K562 (cell line): ENCODE data around the gene PTK7. TPM values are rescaled to one million over a fixed set of nuclear protein-coding genes. Genes with fewer than 3 reads are reported as not detected.
A peak's percentile ranks its signal among the peaks of the same experiment; 100 is the strongest.

Experiments used
- ATAC-seq: fragments of 200-7000 bp; cut with Tn5 transposase; 3 replicates; pipeline ENCODE4 v1.9.1; 2020; ENCODE audit warnings: moderate library complexity
- BruUV-seq: library from RNA; stranded (reverse); fragments of 400-500 nt; replicated peaks from 2 replicates; lab custom pipeline; 2021; lab: Mats Ljungman, UMichigan
- CTCF ChIA-PET: fragments of 300-600 bp; formaldehyde crosslinking; extraction: SDS; loops from one replicate; lab custom pipeline; 2021; ENCODE audit warnings: low intra/inter-chr PET ratio; lab: Yijun Ruan, JAX
- POLR2A ChIA-PET: fragments of 300-600, 350-650 bp; sonication (Branson Sonifier 250); formaldehyde crosslinking; extraction: SDS; loops from one replicate; lab custom pipeline; 2021; ENCODE audit warnings: antibody characterized with exemption, inconsistent platforms; lab: Yijun Ruan, JAX
- DNase-seq, 4 experiments: peaks; one replicate each; pipeline versions ENCODE4 v3.0.0 to v3.0.0-alpha.2; 2011 to 2018; ENCODE audit warnings: low spot score in 3 of 4, mixed read lengths in 3 of 4; ENCODE audit errors: extremely low read depth in 1 of 4
- FAIRE-seq: peaks from 2 replicates; lab custom pipeline; 2011; peaks lifted over from hg19 to GRCh38; lab: Jason Lieb, UNC
- H2AFZ ChIP-seq: 2 replicates; pipeline ENCODE4 v1.6.0; 2011; ENCODE audit warnings: low read depth, low read length, control low read depth, inconsistent platforms
- H3K27ac ChIP-seq: fragments of 200-600 bp; 3 replicates; pipeline ENCODE4 v1.8.0; 2011; ENCODE audit warnings: low read depth, mild to moderate bottlenecking, control low read depth, inconsistent platforms, low read length, moderate library complexity, mixed read lengths; ENCODE audit errors: extremely low read depth
- H3K27me3 ChIP-seq, 2 experiments: fragments of 300-600 bp in 1 of 2; 2 replicates in 1 of 2; 3 replicates in 1 of 2; pipeline versions ENCODE4 v1.6.0 to v1.8.0; 2011; ENCODE audit warnings: inconsistent platforms in 2 of 2, low read length in 2 of 2, mild to moderate bottlenecking in 1 of 2, mixed read lengths in 1 of 2, moderate library complexity in 1 of 2; ENCODE audit not compliant: control insufficient read depth in 2 of 2, insufficient read depth in 2 of 2
- H3K36me3 ChIP-seq: fragments of 300-600 bp; 3 replicates; pipeline ENCODE4 v1.8.0; 2011; ENCODE audit warnings: mild to moderate bottlenecking, low read length, inconsistent platforms; ENCODE audit not compliant: control insufficient read depth, insufficient read depth
- H3K4me1 ChIP-seq, 2 experiments: fragments of 200-600 bp in 1 of 2; replicated peaks in 1 of 2; 2 replicates in 1 of 2; 3 replicates in 1 of 2; pipeline versions ENCODE4 v1.5.1 to v1.8.0; 2011; ENCODE audit warnings: inconsistent platforms in 2 of 2, low read length in 2 of 2, mild to moderate bottlenecking in 1 of 2, mixed read lengths in 1 of 2, moderate library complexity in 1 of 2; ENCODE audit not compliant: control insufficient read depth in 2 of 2, insufficient read depth in 2 of 2
- H3K4me2 ChIP-seq: 2 replicates; pipeline ENCODE4 v1.6.1; 2011; ENCODE audit warnings: low read length, control low read depth, inconsistent platforms, mixed read lengths; ENCODE audit not compliant: insufficient read depth
- H3K4me3 ChIP-seq: fragments of 200-600 bp; sonication (generic), shearing (Covaris generic); 2 replicates; pipeline ENCODE4 v1.5.1; 2016; ENCODE audit warnings: control low read depth, inconsistent platforms
- H3K79me2 ChIP-seq: fragments of 200-600 bp; 3 replicates; pipeline ENCODE4 v1.8.0; 2011; ENCODE audit warnings: low read length, inconsistent platforms; ENCODE audit not compliant: control insufficient read depth, insufficient read depth
- H3K9ac ChIP-seq, 2 experiments: 2 replicates each; pipeline versions ENCODE4 v1.6.0 to v1.6.1; 2011; ENCODE audit warnings: low read depth in 2 of 2, low read length in 2 of 2, control low read depth in 1 of 2, inconsistent platforms in 1 of 2, mild to moderate bottlenecking in 1 of 2, mixed read lengths in 1 of 2; ENCODE audit not compliant: insufficient read depth in 1 of 2
- H3K9me1 ChIP-seq: one replicate; pipeline ENCODE4 v1.6.0; 2011; ENCODE audit warnings: inconsistent platforms, mild to moderate bottlenecking, low read length, moderate library complexity; ENCODE audit not compliant: control insufficient read depth, insufficient read depth
- H3K9me3 ChIP-seq: replicated peaks from 2 replicates; pipeline ENCODE4 v1.5.1; 2011; ENCODE audit warnings: low read depth, low read length, inconsistent platforms; ENCODE audit not compliant: control insufficient read depth, insufficient read depth
- H4K20me1 ChIP-seq: replicated peaks from 2 replicates; pipeline ENCODE4 v1.6.1; 2011; ENCODE audit warnings: low read length, inconsistent platforms, mixed read lengths; ENCODE audit not compliant: control insufficient read depth, insufficient read depth
- ARID3A ChIP-seq: IDR thresholded peaks from 2 replicates; pipeline ENCODE4 v1.6.1; 2012; ENCODE audit warnings: low read depth, low read length, improper control_type of control experiment, borderline replicate concordance
- CLOCK ChIP-seq: fragments of 250-450 bp; sonication (Bioruptor Pico); IDR thresholded peaks from 2 replicates; pipeline ENCODE4 v1.4.0; 2020; ENCODE audit warnings: mild to moderate bottlenecking, moderate library complexity, borderline replicate concordance
- FOXJ2 ChIP-seq: fragments of 200-800 bp; sonication (Bioruptor generic); IDR thresholded peaks from 2 replicates; pipeline ENCODE4 v1.6.1; 2016; ENCODE audit warnings: missing genetic modification characterization, missing compliant biosample characterization
- MEIS2 ChIP-seq: fragments of 450-650 bp; IDR thresholded peaks from 2 replicates; pipeline ENCODE4 v1.6.1; 2014; ENCODE audit warnings: mild to moderate bottlenecking; ENCODE audit not compliant: partially characterized antibody
- ZC3H11A ChIP-seq: IDR thresholded peaks from 2 replicates; pipeline ENCODE4 v1.6.1; 2012; ENCODE audit warnings: low read depth, low read length, improper control_type of control experiment
- ZNF165 ChIP-seq: fragments of 250-450 bp; sonication (Bioruptor Pico); IDR thresholded peaks from 2 replicates; pipeline ENCODE4 v1.4.0; 2020; ENCODE audit warnings: borderline replicate concordance
- WGBS: fragments of 100-300 bp; shearing (Covaris generic); methylation state at CpG from one replicate; pipeline ENCODE4 v1.1.6; 2016; ENCODE audit warnings: low coverage, mixed read lengths; ENCODE audit not compliant: insufficient coverage; ENCODE audit errors: missing lambda C conversion rate; 5-methylcytosine and 5-hydroxymethylcytosine counted together
- in situ Hi-C: fragments of 300-500 bp; cut with MboI; formaldehyde crosslinking; loops from 4 replicates; pipeline ENCODE4 v1.15.0; 2018; ENCODE audit warnings: inconsistent platforms, mixed read lengths
- intact Hi-C: fragments of 100-400 bp; cut with micrococcal nuclease; formaldehyde crosslinking; loops from 2 replicates; pipeline ENCODE4 v1.14.2; 2022
- polyA plus RNA-seq, 8 experiments: library from polyadenylated mRNA; depleted of rRNA in 4 of 8; stranded (reverse) in 5 of 8; unstranded in 3 of 8; fragments of >200 nt; fragmentation: Nextera tagmentation in 2 of 8; fragmentation: Illumina TruSeq in 1 of 8; extraction: Ambion mirVana in 2 of 8; extraction: Trizol in 1 of 8; gene quantifications; 2 replicates each; pipeline versions ENCODE4 v1.2.1 to v1.2.3, GENCODE V29; 2011 to 2014; ENCODE audit warnings: inconsistent platforms in 1 of 8, missing spikeins in 1 of 8
- total RNA-seq, 7 experiments: library from RNA; depleted of rRNA in 6 of 7; stranded (reverse); fragments of >200 nt in 6 of 7; fragmentation: Illumina TruSeq in 2 of 7; extraction: Trizol in 2 of 7; gene quantifications; 2 replicates each; pipeline versions ENCODE4 v1.2.1 to v1.2.3, GENCODE V29; 2011 to 2021; ENCODE audit warnings: low replicate concordance in 1 of 7

Gene PTK7
- total and polyA plus RNA-seq, 9 of the 15 experiments (the other 6 are each of a cell fraction or from before 2014, with no cell fraction given): 0.20 to 6.8 (median 4.2) TPM

GRCh38 chr6:43086022-43086658, 10.0 kb downstream of the PTK7 start (continued):
- TF ChIP-seq ARID3A (no peak), FOXJ2 (no peak), ZNF165 (no peak)

- Histone ChIP-seq H3K4me3 (no peak overlapping the region), H3K27me3 (peaks cover 0 to 5% of the 10 kb centered on the region in 2 experiments; a peak in 3 of 5 replicates), H3K4me1 (no peaks in the 10 kb centered on the region; a peak in 2 of 5 replicates), H3K9me1 (peaks cover 3% of the 10 kb centered on the region), H2AFZ (no peak overlapping the region), H3K9ac (no peak overlapping the region), H3K36me3 (no peaks in the 10 kb centered on the region), H4K20me1 (no peaks in the 10 kb centered on the region), H3K9me3 (no peaks in the 10 kb centered on the region), H3K27ac (no peak overlapping the region), H3K4me2 (no peak overlapping the region), H3K79me2 (no peaks in the 10 kb centered on the region)
- 42% methylated on average over 4 of the region's 4 CpGs for WGBS
- TF ChIP-seq MEIS2: no peak
- TF ChIP-seq ZC3H11A: peak; percentile 82; the same call in 1 of the 2 replicates
- TF ChIP-seq CLOCK: no peak
- no peak for DNase-seq
- CTCF ChIA-PET: no interaction called here
- no peak for FAIRE-seq
- intact Hi-C loops (no loop called here), in situ Hi-C loops (no loop called here)
- no peak for ATAC-seq
- POLR2A ChIA-PET: interaction anchor here (0.6 to 1.6 kb wide), 2 partner anchors 8 to 28 kb away, joined by 3 to 5 read pairs; no protein-coding TSS in a partner anchor
- BruUV-seq: no TSS peak
Observed at GRCh38 chr6:43088654-43089056, 12.5 kb downstream of the PTK7 start.
